ENCODE measurements around the gene MBP. TPM values are rescaled to one million over a fixed set of nuclear protein-coding genes. Genes with fewer than 3 reads are reported as not detected.

MBP gene
- total and polyA plus RNA-seq, 2 of the 13 experiments (the other 11 are each of a cell fraction or from before 2014, with no cell fraction given): 5.0 to 8.5 TPM

GRCh38 chr18:77131652-77132368 is 773 bp downstream of the MBP start (continued):
- TF ChIP-seq REPIN1 (CRISPR knock-in tag; IDR thresholded peaks at IDR 0.05; ENCODE audit: borderline replicate concordance, low read depth): no peak
- TF ChIP-seq ATAD3A (CRISPR knock-in tag; IDR thresholded peaks at IDR 0.05): no peak
- no peak for TF ChIP-seq POGK (CRISPR knock-in tag; conservative IDR thresholded peaks at IDR 0.05)
- no peak for TF ChIP-seq ZNF574 (CRISPR knock-in tag; IDR thresholded peaks at IDR 0.05)
- TF ChIP-seq FOXA3 (CRISPR knock-in tag; IDR thresholded peaks at IDR 0.05): no peak
- TF ChIP-seq ZNF678 (CRISPR knock-in tag; IDR thresholded peaks at IDR 0.05): no peak
- TF ChIP-seq ZNF264 (CRISPR knock-in tag; IDR thresholded peaks at IDR 0.05): no peak
- no peak for TF ChIP-seq WIZ (CRISPR knock-in tag; IDR thresholded peaks at IDR 0.05)
- no peak for TF ChIP-seq FLYWCH1 (CRISPR knock-in tag; IDR thresholded peaks at IDR 0.05)
- TF ChIP-seq ZBTB2 (CRISPR knock-in tag; IDR thresholded peaks at IDR 0.05; ENCODE audit: low read depth): no peak
- no peak for TF ChIP-seq HNRNPUL1 (IDR thresholded peaks at IDR 0.05; ENCODE audit: low read depth, low read length)
- no peak for TF ChIP-seq ATF5 (CRISPR knock-in tag; IDR thresholded peaks at IDR 0.05; ENCODE audit: low read depth)
- TF ChIP-seq HNRNPK (IDR thresholded peaks at IDR 0.05; ENCODE audit: low read depth, low read length, poor library complexity, severe bottlenecking): peak; percentile 50
- TF ChIP-seq RERE (CRISPR knock-in tag; IDR thresholded peaks at IDR 0.05; ENCODE audit: low read depth): no peak
- no peak for TF ChIP-seq NFIC (IDR thresholded peaks at IDR 0.05; ENCODE audit: low read length)
- no peak for TF ChIP-seq HNRNPH1 (optimal IDR thresholded peaks at IDR 0.05; ENCODE audit: low read depth, low read length)
- no peak for TF ChIP-seq SP2 (CRISPR knock-in tag; IDR thresholded peaks at IDR 0.05)

All from HepG2 (cell line).